Activated T-cell treated with anti-CD3 and anti-CD28 coated beads, Interleukin-2, amount 50 U/mL, for 4 hours (primary cell): ENCODE results near the gene PRMT9. TPM values are rescaled to one million over a fixed set of nuclear protein-coding genes. Genes with fewer than 3 reads are reported as not detected.

Experiments
- ATAC-seq, 2 donors: fragments of 200-7000 bp; cut with Tn5 transposase; one replicate each; pipeline ENCODE4 v1.10.0; 2021
- DNase-seq: peaks from one replicate; pipeline ENCODE4 v3.0.0-alpha.2; 2020
- H3K27me3 Mint-ChIP-seq: one replicate; pipeline ENCODE4 v1.8.0; 2021; ENCODE audit warnings: low read depth, mixed read lengths
- H3K36me3 Mint-ChIP-seq: one replicate; pipeline ENCODE4 v1.8.0; 2022; ENCODE audit warnings: mixed read lengths; ENCODE audit not compliant: insufficient read depth
- H3K4me1 Mint-ChIP-seq: one replicate; pipeline ENCODE4 v1.8.0; 2021; ENCODE audit warnings: low read depth, mixed read lengths
- H3K4me3 Mint-ChIP-seq: one replicate; pipeline ENCODE4 v1.8.0; 2021; ENCODE audit warnings: mild to moderate bottlenecking, moderate library complexity, mixed read lengths
- H3K9me3 Mint-ChIP-seq: one replicate; pipeline ENCODE4 v1.8.0; 2021; ENCODE audit warnings: mixed read lengths
- total RNA-seq, 3 donors: library from RNA; stranded (reverse); gene quantifications; one replicate each; pipeline ENCODE4 v1.2.1, GENCODE V29; 2021

The PRMT9 gene
- total RNA-seq, 3 donors from 2014 or later, result 4.7 to 5.0 (median 5.0) TPM

- Mint-ChIP-seq H3K4me3 (no peak overlapping the region), H3K36me3 (peaks cover 42% of the 10 kb centered on the region), H3K4me1 (peaks cover 32% of the 10 kb centered on the region), H3K27me3 (no peaks in the 10 kb centered on the region), H3K9me3 (no peaks in the 10 kb centered on the region)
- DNase-seq, result no peak
- ATAC-seq, result no peak
Measured at GRCh38 chr4:147645099-147645498, 38.9 kb downstream of the PRMT9 start.

GRCh38 chr4:147644471-147644870 lies 39.5 kb downstream of the PRMT9 start:
- no peaks in the 10 kb centered on the region for H3K27me3 Mint-ChIP-seq
- no peak overlapping the region for H3K4me3 Mint-ChIP-seq
- ATAC-seq (no peak), DNase-seq (no peak)
- H3K9me3 Mint-ChIP-seq, result no peaks in the 10 kb centered on the region
- H3K36me3 Mint-ChIP-seq, result peaks cover 41% of the 10 kb centered on the region
- H3K4me1 Mint-ChIP-seq, result peaks cover 31% of the 10 kb centered on the region

DNA sequence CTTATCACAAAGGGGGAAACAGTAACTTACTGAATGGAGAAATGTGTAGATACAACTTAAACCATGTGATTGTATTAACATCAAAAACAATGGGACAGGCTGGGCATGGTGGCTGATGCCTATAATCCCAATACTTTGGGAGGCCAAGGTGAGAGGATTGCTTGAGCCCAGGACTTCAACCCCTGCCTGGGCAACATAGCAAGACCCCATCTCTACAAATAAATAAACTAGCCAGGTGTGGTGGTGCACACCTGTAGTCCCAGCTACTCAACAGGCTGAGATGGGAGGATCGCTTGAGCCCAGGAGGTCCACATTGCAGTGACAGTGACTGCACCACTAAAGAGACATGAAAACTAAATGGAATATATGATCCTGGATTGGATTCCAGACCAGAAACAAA lies 40.3 kb downstream of the PRMT9 start:
- no peak for ATAC-seq
- Mint-ChIP-seq H3K36me3 (peaks cover 38% of the 10 kb centered on the region), H3K4me3 (no peak overlapping the region), H3K27me3 (no peaks in the 10 kb centered on the region), H3K9me3 (no peaks in the 10 kb centered on the region), H3K4me1 (peaks cover 35% of the 10 kb centered on the region)
- DNase-seq, result no peak

DNA sequence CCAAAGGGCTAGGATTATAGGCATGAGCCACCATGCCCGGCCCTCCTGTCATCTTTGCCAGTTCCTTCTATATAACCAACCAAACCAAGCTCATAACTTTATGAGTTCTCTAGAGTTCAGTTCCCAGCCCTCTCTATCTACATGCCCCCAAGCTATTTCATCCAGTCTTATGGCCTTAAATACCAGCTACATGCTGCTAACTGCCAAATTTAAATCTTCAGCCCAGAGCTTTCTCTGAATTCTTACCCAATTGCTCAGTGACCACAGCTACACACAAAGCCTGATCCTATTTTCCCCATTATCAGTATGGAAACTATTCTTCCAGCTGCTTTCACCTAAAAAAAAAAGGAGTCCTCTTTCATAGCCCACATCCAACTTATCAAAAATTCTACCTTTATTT lies 43.6 kb downstream of the PRMT9 start:
- Mint-ChIP-seq H3K4me3 (no peak overlapping the region), H3K4me1 (peaks cover 19% of the 10 kb centered on the region), H3K27me3 (no peaks in the 10 kb centered on the region), H3K36me3 (peaks cover 46% of the 10 kb centered on the region), H3K9me3 (no peaks in the 10 kb centered on the region)
- DNase-seq (no peak), ATAC-seq (no peak)

- peaks cover 17% of the 10 kb centered on the region for H3K4me1 Mint-ChIP-seq
- no peak for ATAC-seq
- peaks cover 47% of the 10 kb centered on the region for H3K36me3 Mint-ChIP-seq
- DNase-seq, result no peak
- H3K4me3 Mint-ChIP-seq, result no peak overlapping the region
- H3K9me3 Mint-ChIP-seq, result no peaks in the 10 kb centered on the region
- no peaks in the 10 kb centered on the region for H3K27me3 Mint-ChIP-seq
Measured at GRCh38 chr4:147639388-147639787, 44.6 kb downstream of the PRMT9 start.

DNA sequence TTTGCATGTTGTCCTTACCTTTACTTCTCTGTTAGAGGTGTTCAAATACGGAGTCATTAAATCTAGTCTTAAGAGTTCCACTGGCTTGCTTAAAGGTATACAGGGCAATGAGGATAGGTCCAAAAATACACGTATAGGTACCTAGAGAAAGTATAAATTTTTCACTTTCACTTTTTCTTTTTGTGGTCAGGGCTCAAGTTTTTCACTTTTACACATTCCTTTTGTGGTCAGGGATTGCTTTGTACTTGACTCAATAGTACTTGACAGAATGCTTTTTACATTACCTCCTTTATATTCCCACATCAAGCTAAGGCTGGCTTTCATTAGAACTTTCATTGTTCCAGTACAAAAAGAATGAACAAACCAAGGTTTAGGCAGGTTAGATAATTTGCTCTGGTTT lies 45.0 kb downstream of the PRMT9 start:
- ATAC-seq (peak in 1 of 2 donors; percentile 14), DNase-seq (no peak)
- Mint-ChIP-seq H3K9me3 (no peaks in the 10 kb centered on the region), H3K4me1 (peaks cover 17% of the 10 kb centered on the region), H3K36me3 (peaks cover 50% of the 10 kb centered on the region), H3K4me3 (no peak overlapping the region), H3K27me3 (no peaks in the 10 kb centered on the region)

DNA sequence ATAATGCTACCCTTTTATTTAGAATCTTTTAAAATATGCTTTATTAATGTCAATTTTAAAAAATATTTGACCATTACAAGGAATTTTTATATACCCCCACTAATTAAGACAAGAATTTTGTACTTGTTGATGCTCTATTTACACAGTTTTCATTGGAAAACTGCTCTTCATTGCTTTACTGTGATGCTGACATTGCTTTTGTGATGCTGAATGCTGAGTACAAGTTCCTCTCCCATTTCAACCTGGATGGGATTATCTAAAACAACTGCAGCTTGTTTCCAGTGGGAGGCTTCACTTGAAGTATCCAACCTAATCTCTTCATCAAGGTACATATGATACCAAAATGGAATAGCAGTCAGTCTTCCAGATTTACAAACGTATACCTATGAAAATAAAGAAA lies 45.6 kb downstream of the PRMT9 start:
- no peaks in the 10 kb centered on the region for H3K27me3 Mint-ChIP-seq
- DNase-seq (no peak), ATAC-seq (no peak)
- H3K36me3 Mint-ChIP-seq, result peaks cover 55% of the 10 kb centered on the region
- no peaks in the 10 kb centered on the region for H3K9me3 Mint-ChIP-seq
- no peak overlapping the region for H3K4me3 Mint-ChIP-seq
- H3K4me1 Mint-ChIP-seq, result peaks cover 17% of the 10 kb centered on the region

- peaks cover 48% of the 10 kb centered on the region for H3K36me3 Mint-ChIP-seq
- no peaks in the 10 kb centered on the region for H3K9me3 Mint-ChIP-seq
- peaks cover 12% of the 10 kb centered on the region for H3K4me1 Mint-ChIP-seq
- no peak for ATAC-seq
- DNase-seq, result no peak
- H3K27me3 Mint-ChIP-seq, result no peaks in the 10 kb centered on the region
- no peak overlapping the region for H3K4me3 Mint-ChIP-seq
Measured at GRCh38 chr4:147635348-147635747, 48.6 kb downstream of the PRMT9 start.

- no peaks in the 10 kb centered on the region for H3K9me3 Mint-ChIP-seq
- ATAC-seq (no peak), DNase-seq (no peak)
- peaks cover 46% of the 10 kb centered on the region for H3K36me3 Mint-ChIP-seq
- no peaks in the 10 kb centered on the region for H3K27me3 Mint-ChIP-seq
- H3K4me3 Mint-ChIP-seq, result no peak overlapping the region
- H3K4me1 Mint-ChIP-seq, result peaks cover 2% of the 10 kb centered on the region
Measured at GRCh38 chr4:147633643-147634042, 50.3 kb downstream of the PRMT9 start.

- Mint-ChIP-seq H3K36me3 (peaks cover 45% of the 10 kb centered on the region), H3K4me1 (peaks cover 2% of the 10 kb centered on the region), H3K9me3 (no peaks in the 10 kb centered on the region), H3K27me3 (no peaks in the 10 kb centered on the region), H3K4me3 (no peak overlapping the region)
- DNase-seq, result no peak
- no peak for ATAC-seq
Measured at GRCh38 chr4:147633113-147633512, 50.9 kb downstream of the PRMT9 start.

GRCh38 chr4:147629783-147630730 lies 53.9 kb downstream of the PRMT9 start:
- H3K4me1 Mint-ChIP-seq, result peaks cover 4% of the 10 kb centered on the region
- peaks cover 46% of the 10 kb centered on the region for H3K36me3 Mint-ChIP-seq
- H3K4me3 Mint-ChIP-seq, result no peak overlapping the region
- ATAC-seq (no peak), DNase-seq (no peak)
- H3K9me3 Mint-ChIP-seq, result no peaks in the 10 kb centered on the region
- H3K27me3 Mint-ChIP-seq, result no peaks in the 10 kb centered on the region

DNA sequence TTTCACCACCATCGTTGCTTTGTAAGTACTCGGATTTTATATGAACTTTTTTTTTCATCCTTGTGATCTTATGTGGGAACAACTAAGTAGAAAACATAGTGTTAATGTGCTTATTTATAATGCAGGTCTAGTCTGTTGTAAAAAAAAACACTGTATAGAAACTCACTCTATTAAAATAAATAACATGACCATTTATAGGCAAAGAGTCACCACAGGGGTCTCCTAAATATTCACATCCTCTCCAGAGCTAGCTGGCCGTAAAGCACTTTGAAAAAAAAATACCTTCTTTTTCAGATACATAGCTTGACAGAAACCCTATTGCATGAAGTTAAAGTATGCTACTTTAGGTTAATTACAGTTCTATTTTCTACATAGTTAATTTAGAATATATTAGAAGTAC lies 55.5 kb downstream of the PRMT9 start:
- no peak for DNase-seq
- Mint-ChIP-seq H3K4me1 (peaks cover 4% of the 10 kb centered on the region), H3K4me3 (no peak overlapping the region), H3K9me3 (no peaks in the 10 kb centered on the region), H3K27me3 (no peaks in the 10 kb centered on the region), H3K36me3 (peaks cover 45% of the 10 kb centered on the region)
- no peak for ATAC-seq

GRCh38 chr4:147626903-147627302 lies 57.1 kb downstream of the PRMT9 start:
- no peak for DNase-seq
- ATAC-seq, result no peak
- peaks cover 47% of the 10 kb centered on the region for H3K36me3 Mint-ChIP-seq
- no peaks in the 10 kb centered on the region for H3K9me3 Mint-ChIP-seq
- no peaks in the 10 kb centered on the region for H3K27me3 Mint-ChIP-seq
- no peak overlapping the region for H3K4me3 Mint-ChIP-seq
- H3K4me1 Mint-ChIP-seq, result peaks cover 4% of the 10 kb centered on the region

GRCh38 chr4:147625733-147626132 lies 58.2 kb downstream of the PRMT9 start:
- no peak overlapping the region for H3K4me3 Mint-ChIP-seq
- H3K27me3 Mint-ChIP-seq, result no peaks in the 10 kb centered on the region
- H3K36me3 Mint-ChIP-seq, result peaks cover 47% of the 10 kb centered on the region
- H3K9me3 Mint-ChIP-seq, result no peaks in the 10 kb centered on the region
- DNase-seq (no peak), ATAC-seq (no peak)
- H3K4me1 Mint-ChIP-seq, result peaks cover 13% of the 10 kb centered on the region

GRCh38 chr4:147620315-147620714 lies 63.6 kb downstream of the PRMT9 start:
- H3K4me1 Mint-ChIP-seq, result peaks cover 35% of the 10 kb centered on the region
- ATAC-seq (no peak), DNase-seq (no peak)
- H3K9me3 Mint-ChIP-seq, result no peaks in the 10 kb centered on the region
- peak overlapping the region; percentile 55 for H3K4me3 Mint-ChIP-seq
- H3K36me3 Mint-ChIP-seq, result peaks cover 31% of the 10 kb centered on the region
- H3K27me3 Mint-ChIP-seq, result no peaks in the 10 kb centered on the region
